ENCODE data around the gene RFFL.
"Not testable (repeated sequence)": the region's sequence is repeated elsewhere in the genome, so short reads cannot be mapped to it uniquely, and the experiment has no call there.

DNA sequence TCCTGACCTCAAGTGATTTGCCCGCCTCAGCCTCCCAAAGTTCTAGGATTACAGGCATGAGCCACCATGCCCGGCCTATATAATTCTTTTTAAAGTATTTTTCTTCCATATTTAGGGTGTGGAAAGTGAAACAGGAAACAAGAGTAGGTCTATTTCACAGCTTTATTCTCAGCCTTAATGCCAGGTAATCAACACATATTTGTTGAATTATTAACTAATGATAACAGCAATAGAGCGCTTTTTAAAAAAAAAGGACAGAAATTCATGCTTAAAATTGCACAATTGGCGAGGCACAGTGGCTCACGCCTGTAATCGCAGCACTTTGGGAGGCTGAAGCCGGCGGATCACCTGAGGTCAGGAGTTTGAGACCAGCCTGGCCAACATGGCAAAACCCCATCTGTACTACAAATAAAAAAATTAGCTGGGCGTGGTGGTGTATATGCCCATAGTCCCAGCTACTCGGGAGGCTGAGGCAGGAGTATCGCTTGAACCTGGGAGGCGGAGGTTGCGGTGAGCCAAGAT is 18.0 kb downstream of the RFFL start:
- TF ChIP-seq POLR2AphosphoS5 (IDR thresholded peaks at IDR 0.05), result not testable (repeated sequence)
- TF ChIP-seq, protein P1, sequence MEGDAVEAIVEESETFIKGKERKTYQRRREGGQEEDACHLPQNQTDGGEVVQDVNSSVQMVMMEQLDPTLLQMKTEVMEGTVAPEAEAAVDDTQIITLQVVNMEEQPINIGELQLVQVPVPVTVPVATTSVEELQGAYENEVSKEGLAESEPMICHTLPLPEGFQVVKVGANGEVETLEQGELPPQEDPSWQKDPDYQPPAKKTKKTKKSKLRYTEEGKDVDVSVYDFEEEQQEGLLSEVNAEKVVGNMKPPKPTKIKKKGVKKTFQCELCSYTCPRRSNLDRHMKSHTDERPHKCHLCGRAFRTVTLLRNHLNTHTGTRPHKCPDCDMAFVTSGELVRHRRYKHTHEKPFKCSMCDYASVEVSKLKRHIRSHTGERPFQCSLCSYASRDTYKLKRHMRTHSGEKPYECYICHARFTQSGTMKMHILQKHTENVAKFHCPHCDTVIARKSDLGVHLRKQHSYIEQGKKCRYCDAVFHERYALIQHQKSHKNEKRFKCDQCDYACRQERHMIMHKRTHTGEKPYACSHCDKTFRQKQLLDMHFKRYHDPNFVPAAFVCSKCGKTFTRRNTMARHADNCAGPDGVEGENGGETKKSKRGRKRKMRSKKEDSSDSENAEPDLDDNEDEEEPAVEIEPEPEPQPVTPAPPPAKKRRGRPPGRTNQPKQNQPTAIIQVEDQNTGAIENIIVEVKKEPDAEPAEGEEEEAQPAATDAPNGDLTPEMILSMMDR (IDR thresholded peaks at IDR 0.05), result not testable (repeated sequence)
